Measurements from ENCODE around the gene H2BK1. TPM values are rescaled to one million over a fixed set of nuclear protein-coding genes. Genes with fewer than 3 reads are reported as not detected.

The H2BK1 gene
- total and polyA plus RNA-seq, 2 of the 13 experiments (the other 11 are each of a cell fraction or from before 2014, with no cell fraction given): not detected

DNA sequence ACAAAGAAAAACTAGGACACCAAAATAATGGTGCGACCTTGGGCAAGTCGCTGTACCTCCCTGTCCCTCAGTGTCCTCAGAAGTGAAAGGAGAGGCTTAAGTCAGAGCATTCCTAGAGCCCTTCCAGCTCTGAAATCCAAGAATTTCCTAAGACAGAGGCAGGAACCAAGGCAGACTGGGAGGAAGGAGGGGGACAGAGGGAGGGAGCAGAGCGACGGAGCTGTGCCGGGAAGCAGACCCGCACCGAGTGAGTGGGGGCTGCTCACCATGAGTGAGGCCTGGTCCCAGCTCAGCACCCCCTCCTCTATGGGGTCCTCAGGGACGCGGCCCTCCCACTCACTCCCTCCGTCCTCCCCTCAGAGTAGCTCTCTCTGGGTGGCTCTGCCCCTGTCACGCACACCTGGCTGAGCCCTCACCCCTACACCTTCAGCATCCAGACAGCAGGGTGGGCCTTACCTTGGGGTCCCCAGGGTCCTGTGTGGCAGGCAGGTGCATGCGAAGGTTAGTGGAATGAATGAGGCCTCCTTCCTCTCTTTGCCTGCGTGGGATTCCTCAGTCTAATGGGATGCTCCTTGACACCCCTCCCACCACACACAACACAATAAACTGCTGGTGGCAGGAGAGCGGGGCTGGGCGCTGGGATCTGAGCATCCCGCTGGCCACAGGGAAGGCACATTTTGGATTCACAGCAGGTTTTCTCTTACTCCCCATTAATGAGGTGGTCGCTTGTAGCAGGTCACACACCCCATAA is 42.8 kb upstream of the H2BK1 start (continued):
- TF ChIP-seq ZBTB21 (CRISPR knock-in tag; IDR thresholded peaks at IDR 0.05) (no peak), NCOA5 (CRISPR knock-in tag; IDR thresholded peaks at IDR 0.05) (no peak), ZSCAN30 (CRISPR knock-in tag; IDR thresholded peaks at IDR 0.05) (no peak), ETV5 (CRISPR knock-in tag; IDR thresholded peaks at IDR 0.05; ENCODE audit: borderline replicate concordance) (no peak), NONO (IDR thresholded peaks at IDR 0.05) (no peak), NONO (CRISPR knock-in tag; conservative IDR thresholded peaks at IDR 0.05) (no peak), SMAD3 (CRISPR knock-in tag; IDR thresholded peaks at IDR 0.05) (no peak), MED1 (CRISPR knock-in tag; IDR thresholded peaks at IDR 0.05) (no peak)
- TF ChIP-seq, protein P1, sequence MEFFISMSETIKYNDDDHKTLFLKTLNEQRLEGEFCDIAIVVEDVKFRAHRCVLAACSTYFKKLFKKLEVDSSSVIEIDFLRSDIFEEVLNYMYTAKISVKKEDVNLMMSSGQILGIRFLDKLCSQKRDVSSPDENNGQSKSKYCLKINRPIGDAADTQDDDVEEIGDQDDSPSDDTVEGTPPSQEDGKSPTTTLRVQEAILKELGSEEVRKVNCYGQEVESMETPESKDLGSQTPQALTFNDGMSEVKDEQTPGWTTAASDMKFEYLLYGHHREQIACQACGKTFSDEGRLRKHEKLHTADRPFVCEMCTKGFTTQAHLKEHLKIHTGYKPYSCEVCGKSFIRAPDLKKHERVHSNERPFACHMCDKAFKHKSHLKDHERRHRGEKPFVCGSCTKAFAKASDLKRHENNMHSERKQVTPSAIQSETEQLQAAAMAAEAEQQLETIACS (CRISPR knock-in tag; IDR thresholded peaks at IDR 0.05): no peak

- Histone ChIP-seq H3K27me3 (ENCODE audit: control insufficient read depth in 1 of 2, insufficient read depth in 2 of 2, low read length in 2 of 2) (peaks cover 19 to 87% of the 10 kb centered on the region in 2 experiments), H3K27ac (ENCODE audit: extremely low read length, insufficient read depth, low read length) (no peak overlapping the region), H3K4me1 (ENCODE audit: insufficient read depth, low read length) (peaks cover 48% of the 10 kb centered on the region), H3K36me3 (replicated peaks in 1 of 2; ENCODE audit: control insufficient read depth in 1 of 2, insufficient read depth in 2 of 2, low read length in 2 of 2) (no peaks in the 10 kb centered on the region), H4K20me1 (ENCODE audit: insufficient read depth, low read length) (no peaks in the 10 kb centered on the region), H3K9me3 (ENCODE audit: low read length) (no peaks in the 10 kb centered on the region), H2AFZ (ENCODE audit: low read length) (no peak overlapping the region), H3K4me3 (replicated peaks in 1 of 3; ENCODE audit: insufficient read depth in 1 of 3, low read depth in 2 of 3, low read length in 3 of 3) (peak overlapping the region in 1 of 3 experiments; percentile 68; a peak in 2 of 6 replicates), H3K4me2 (ENCODE audit: low read depth, low read length) (peak overlapping the region; percentile 74; the same call in 1 of the 2 replicates), H3K9ac (ENCODE audit: insufficient read depth, low read depth, low read length) (no peak overlapping the region), H3K79me2 (ENCODE audit: insufficient read depth, low read length) (no peaks in the 10 kb centered on the region)
- intact Hi-C loops (cut with micrococcal nuclease; ENCODE audit: unreplicated experiment) (no loop called here), in situ Hi-C loops (cut with HindIII; ENCODE audit: extremely low pct_ligation_motif_present, low pct_unique_long_range_greater_than_20kb) (loop anchor here (5.0 kb wide), 1 partner anchor 50 kb away; no protein-coding TSS in a partner anchor)
- no peak for TF ChIP-seq NFKBIZ (CRISPR knock-in tag; IDR thresholded peaks at IDR 0.05)
- TF ChIP-seq, protein P2, sequence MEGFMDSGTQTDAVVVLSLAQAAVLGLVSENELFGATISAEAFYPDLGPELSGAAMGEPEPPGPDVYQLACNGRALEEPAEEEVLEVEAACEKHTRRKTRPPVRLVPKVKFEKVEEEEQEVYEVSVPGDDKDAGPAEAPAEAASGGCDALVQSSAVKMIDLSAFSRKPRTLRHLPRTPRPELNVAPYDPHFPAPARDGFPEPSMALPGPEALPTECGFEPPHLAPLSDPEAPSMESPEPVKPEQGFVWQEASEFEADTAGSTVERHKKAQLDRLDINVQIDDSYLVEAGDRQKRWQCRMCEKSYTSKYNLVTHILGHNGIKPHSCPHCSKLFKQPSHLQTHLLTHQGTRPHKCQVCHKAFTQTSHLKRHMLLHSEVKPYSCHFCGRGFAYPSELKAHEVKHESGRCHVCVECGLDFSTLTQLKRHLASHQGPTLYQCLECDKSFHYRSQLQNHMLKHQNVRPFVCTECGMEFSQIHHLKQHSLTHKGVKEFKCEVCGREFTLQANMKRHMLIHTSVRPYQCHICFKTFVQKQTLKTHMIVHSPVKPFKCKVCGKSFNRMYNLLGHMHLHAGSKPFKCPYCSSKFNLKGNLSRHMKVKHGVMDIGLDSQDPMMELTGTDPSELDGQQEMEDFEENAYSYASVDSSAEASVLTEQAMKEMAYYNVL (CRISPR knock-in tag; IDR thresholded peaks at IDR 0.05; ENCODE audit: borderline replicate concordance): 0 out of 2 replicates have a peak, but pooled peaks have one; percentile 4
- no TSS peak for BruUV-seq (replicated peaks)
- ChIA-PET POLR2A (interaction anchor here (1.5 kb wide), 1 partner anchor 26 kb away, joined by 4 read pairs; the partner anchor contains the start of gene ABCF2), CTCF (ENCODE audit: low intra/inter-chr PET ratio, low total read pairs) (no interaction called here)
- ATAC-seq: no peak
- FAIRE-seq: no peak
- WGBS (ENCODE audit: low lambda C conversion rate): 41% methylated on average over 5 of the region's 9 CpGs
- DNase-seq (ENCODE audit: low spot score): no peak
Observed at GRCh38 chr7:151252561-151252835, 42.2 kb upstream of the H2BK1 start.
